Measurements from ENCODE around the gene PCDHA2.
"Not testable (repeated sequence)": the region's sequence is repeated elsewhere in the genome, so short reads cannot be mapped to it uniquely, and the experiment has no call there.

The PCDHA2 gene

DNA sequence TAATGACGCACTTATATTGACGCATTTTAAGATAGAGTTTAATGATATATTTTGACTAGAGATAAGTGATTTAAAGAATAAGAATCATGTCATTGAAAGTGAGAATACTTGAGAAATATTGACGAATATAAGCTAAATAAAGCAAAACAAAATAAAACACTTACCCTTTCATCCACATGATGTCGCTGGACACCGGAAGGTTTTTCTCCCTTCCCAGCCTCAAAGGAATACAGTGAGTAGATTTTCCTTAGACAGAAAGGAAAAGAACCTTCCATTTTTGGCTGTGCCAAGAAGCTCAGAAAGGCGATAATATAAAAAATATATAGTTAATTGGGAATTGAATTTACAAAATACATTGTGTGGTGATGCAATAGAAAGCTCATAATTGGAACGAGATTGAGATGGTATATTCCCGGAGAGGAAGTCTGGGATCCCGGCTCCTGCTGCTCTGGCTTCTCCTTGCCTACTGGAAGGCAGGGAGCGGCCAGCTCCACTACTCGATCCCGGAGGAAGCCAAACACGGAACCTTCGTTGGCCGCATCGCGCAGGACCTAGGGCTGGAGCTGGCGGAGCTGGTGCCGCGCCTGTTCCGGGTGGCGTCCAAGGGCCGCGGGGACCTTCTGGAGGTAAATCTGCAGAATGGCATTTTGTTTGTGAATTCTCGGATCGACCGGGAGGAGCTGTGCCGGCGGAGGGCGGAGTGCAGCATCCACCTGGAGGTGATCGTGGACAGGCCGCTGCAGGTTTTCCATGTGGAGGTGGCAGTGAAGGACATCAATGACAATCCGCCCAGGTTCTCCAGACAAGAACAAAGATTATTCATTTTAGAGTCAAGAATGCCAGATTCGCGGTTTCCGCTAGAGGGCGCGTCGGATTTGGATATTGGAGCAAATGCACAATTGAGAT, 27.0 kb downstream of the PCDHA2 start, which contains the start of gene PCDHA5:
TSS of gene PCDHA5 (plus strand) at position 239 of the 906 bp plus-strand sequence.
- no peak for DNase-seq

DNA sequence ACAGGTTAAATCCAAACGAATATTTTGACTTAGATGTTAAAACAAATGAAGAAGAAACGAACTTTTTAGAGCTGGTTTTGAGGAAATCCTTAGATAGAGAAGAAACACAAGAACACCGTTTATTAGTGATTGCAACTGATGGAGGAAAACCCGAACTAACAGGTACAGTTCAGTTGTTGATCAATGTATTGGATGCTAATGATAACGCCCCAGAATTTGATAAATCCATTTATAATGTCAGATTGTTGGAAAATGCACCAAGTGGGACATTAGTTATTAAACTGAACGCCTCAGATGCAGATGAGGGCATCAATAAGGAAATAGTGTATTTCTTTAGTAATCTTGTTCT, 27.6 kb downstream of the PCDHA2 start:
- DNase-seq: no peak

DNA sequence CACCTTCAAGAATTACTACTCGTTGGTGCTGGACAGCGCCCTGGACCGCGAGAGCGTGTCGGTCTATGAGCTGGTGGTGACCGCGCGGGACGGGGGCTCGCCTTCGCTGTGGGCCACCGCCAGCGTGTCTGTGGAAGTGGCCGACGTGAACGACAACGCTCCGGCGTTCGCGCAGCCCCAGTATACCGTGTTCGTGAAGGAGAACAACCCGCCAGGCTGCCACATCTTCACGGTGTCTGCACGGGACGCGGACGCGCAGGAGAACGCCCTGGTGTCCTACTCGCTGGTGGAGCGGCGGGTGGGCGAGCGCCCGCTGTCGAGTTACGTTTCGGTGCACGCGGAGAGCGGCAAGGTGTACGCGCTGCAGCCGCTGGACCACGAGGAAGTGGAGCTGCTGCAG, 28.3 kb downstream of the PCDHA2 start:
- DNase-seq: not testable (repeated sequence)

DNA sequence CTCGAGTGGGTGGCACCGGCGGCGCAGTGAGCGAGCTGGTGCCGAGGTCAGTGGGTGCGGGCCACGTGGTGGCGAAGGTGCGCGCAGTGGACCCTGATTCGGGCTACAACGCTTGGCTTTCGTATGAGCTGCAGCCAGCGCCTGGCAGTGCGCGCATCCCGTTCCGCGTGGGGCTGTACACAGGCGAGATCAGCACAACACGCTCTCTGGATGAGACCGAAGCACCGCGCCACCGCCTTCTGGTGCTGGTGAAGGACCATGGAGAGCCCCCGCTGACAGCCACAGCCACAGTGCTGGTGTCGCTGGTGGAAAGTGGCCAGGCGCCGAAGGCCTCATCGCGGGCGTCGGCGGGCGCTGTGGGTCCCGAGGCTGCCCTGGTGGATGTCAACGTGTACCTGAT, 28.8 kb downstream of the PCDHA2 start:
- no peak for DNase-seq

DNA sequence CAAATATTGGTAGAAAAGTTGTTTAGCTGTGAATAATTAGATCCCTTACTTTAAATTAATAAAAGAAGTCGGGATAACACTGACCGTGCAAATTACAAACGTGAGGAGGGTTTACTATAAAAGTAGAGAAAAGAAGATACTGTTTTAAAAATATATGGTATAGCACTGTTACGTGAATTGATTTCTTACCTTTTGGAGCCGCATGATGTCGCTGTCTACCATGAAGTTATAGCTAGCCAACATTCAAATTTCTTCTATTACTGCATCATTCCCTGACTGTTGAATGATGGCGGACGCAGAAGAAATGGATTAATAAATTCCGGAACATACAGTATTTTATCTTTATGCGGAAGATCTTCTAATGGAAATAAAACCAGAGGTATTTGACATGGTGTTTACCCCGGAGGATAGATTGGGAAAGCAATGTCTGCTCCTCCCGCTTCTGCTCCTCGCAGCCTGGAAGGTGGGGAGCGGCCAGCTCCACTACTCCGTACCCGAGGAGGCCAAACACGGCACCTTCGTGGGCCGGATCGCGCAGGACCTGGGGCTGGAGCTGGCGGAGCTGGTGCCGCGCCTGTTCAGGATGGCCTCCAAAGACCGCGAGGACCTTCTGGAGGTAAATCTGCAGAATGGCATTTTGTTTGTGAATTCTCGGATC, 33.2 kb downstream of the PCDHA2 start, which contains the start of gene PCDHA6:
TSS of gene PCDHA6 (plus strand) at position 257 of the 658 bp plus-strand sequence. CDS start at position 389, 132 bp downstream.
- DNase-seq: no peak

DNA sequence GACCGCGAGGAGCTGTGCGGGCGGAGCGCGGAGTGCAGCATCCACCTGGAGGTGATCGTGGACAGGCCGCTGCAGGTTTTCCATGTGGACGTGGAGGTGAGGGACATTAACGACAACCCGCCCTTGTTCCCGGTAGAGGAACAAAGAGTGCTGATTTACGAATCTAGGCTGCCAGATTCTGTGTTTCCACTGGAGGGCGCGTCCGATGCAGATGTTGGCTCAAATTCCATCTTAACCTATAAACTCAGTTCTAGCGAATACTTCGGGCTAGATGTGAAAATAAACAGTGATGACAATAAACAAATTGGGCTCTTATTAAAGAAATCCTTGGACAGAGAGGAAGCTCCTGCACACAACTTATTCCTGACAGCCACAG, 33.7 kb downstream of the PCDHA2 start:
- no peak for DNase-seq

DNA sequence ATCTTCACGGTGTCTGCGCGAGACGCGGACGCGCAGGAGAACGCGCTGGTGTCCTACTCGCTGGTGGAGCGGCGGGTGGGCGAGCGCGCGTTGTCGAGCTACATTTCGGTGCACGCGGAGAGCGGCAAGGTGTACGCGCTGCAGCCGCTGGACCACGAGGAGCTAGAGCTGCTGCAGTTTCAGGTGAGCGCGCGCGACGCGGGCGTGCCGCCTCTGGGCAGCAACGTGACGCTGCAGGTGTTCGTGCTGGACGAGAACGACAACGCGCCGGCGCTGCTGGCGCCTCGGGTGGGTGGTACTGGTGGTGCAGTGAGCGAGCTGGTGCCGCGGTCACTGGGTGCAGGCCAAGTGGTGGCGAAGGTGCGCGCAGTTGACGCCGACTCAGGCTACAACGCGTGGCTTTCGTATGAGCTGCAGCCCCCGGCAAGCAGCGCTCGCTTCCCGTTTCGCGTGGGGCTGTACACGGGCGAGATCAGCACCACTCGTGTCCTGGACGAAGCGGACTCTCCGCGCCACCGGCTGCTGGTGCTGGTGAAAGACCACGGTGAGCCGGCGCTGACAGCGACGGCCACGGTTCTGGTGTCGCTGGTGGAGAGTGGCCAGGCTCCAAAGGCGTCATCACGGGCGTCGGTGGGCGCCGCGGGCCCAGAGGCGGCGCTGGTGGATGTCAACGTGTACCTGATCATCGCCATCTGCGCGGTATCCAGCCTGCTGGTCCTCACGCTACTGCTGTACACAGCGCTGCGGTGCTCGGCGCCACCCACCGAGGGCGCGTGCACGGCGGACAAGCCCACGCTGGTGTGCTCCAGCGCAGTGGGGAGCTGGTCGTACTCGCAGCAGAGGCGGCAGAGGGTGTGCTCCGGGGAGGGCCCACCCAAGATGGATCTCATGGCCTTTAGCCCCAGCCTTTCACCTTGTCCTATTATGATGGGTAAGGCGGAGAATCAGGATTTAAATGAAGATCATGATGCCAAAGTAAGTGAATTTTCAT, 35.2 kb downstream of the PCDHA2 start:
- not testable (repeated sequence) for DNase-seq

DNA sequence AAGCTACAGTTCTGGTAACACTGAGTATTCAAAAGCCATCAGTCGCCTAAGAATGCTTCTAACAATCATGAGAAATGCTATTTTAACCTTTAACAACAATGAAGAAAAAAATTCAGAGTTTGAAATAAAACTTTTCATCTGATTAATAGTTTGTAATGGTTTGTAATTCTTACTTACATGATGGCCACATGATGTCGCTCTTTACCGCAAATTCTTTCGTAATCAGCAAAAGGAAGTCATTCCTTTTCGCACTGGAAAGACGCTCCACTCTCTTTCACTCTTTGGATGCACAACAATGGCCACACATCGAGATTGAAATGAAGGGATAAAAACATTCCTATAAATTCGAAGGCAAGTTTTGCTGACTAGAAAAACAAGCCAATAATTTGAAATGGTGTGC, 39.3 kb downstream of the PCDHA2 start, which contains the start of gene PCDHA7:
TSS of gene PCDHA7 (plus strand) at position 277 of the 400 bp plus-strand sequence. CDS start at position 392, 115 bp downstream.
- DNase-seq: no peak

DNA sequence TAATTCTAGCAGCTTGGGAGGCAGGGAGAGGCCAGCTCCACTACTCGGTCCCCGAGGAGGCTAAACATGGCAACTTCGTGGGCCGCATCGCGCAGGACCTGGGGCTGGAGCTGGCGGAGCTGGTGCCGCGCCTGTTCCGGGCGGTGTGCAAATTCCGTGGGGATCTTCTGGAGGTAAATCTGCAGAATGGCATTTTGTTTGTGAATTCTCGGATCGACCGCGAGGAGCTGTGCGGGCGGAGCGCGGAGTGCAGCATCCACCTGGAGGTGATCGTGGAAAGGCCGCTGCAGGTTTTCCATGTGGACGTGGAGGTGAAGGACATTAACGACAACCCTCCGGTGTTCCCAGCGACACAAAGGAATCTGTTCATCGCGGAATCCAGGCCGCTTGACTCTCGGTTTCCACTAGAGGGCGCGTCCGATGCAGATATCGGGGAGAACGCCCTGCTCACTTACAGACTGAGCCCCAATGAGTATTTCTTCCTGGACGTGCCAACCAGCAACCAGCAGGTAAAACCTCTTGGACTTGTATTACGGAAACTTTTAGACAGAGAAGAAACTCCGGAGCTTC, 39.9 kb downstream of the PCDHA2 start:
- not testable (repeated sequence) for DNase-seq

DNA sequence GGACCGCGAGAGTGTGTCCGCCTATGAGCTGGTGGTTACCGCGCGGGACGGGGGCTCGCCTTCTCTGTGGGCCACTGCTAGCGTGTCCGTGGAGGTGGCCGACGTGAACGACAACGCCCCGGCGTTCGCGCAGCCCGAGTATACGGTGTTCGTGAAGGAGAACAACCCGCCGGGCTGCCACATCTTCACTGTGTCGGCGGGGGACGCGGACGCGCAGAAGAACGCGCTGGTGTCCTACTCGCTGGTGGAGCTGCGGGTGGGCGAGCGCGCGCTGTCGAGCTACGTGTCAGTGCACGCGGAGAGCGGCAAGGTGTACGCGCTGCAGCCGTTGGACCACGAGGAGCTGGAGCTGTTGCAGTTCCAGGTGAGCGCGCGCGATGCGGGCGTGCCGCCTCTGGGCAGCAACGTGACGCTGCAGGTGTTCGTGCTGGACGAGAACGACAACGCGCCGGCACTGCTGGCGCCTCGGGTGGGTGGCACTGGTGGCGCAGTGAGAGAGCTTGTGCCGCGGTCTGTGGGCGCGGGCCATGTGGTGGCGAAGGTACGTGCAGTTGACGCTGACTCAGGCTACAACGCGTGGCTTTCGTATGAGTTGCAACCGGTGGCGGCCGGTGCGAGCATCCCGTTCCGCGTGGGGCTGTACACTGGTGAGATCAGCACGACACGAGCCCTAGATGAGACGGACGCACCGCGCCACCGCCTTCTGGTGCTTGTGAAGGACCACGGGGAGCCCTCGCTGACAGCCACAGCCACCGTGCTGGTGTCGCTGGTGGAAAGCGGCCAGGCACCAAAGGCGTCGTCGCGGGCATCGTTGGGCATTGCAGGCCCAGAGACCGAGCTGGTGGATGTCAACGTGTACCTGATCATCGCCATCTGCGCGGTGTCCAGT, 41.2 kb downstream of the PCDHA2 start:
- no peak for DNase-seq

DNA sequence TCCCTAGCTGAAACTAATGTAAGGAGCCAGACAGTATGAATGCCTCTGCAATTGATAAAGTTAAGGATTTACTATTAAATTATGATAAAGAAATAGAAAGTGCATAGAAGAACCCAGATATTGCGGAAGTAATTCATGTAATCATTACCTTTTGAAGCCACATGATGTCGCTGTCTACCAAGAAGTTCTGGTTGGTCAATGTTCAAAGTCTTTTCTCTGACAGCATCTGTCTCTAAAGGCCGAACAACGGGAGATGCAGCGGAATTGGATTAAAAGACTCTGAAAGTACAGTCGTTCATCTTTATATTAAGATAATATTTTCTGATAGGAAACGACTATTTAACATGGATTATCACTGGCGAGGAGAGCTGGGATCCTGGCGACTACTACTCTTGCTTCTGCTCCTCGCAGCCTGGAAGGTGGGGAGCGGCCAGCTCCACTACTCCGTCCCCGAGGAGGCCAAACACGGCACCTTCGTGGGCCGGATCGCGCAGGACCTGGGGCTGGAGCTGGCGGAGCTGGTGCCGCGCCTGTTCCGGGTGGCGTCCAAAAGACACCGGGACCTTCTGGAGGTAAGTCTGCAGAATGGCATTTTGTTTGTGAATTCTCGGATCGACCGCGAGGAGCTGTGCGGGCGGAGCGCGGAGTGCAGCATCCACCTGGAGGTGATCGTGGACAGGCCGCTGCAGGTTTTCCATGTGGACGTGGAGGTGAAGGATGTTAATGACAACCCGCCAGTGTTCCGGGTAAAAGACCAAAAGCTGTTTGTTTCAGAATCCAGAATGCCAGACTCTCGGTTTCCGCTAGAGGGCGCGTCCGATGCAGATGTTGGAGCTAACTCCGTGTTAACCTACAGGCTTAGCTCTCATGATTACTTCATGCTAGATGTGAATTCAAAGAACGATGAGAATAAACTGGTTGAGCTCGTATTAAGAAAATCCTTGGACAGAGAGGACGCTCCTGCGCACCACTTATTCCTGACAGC, 46.6 kb downstream of the PCDHA2 start, which contains the start of gene PCDHA8:
TSS of gene PCDHA8 (plus strand) at position 210 of the 985 bp plus-strand sequence. CDS start at position 345, 135 bp downstream.
- no peak for DNase-seq

DNA sequence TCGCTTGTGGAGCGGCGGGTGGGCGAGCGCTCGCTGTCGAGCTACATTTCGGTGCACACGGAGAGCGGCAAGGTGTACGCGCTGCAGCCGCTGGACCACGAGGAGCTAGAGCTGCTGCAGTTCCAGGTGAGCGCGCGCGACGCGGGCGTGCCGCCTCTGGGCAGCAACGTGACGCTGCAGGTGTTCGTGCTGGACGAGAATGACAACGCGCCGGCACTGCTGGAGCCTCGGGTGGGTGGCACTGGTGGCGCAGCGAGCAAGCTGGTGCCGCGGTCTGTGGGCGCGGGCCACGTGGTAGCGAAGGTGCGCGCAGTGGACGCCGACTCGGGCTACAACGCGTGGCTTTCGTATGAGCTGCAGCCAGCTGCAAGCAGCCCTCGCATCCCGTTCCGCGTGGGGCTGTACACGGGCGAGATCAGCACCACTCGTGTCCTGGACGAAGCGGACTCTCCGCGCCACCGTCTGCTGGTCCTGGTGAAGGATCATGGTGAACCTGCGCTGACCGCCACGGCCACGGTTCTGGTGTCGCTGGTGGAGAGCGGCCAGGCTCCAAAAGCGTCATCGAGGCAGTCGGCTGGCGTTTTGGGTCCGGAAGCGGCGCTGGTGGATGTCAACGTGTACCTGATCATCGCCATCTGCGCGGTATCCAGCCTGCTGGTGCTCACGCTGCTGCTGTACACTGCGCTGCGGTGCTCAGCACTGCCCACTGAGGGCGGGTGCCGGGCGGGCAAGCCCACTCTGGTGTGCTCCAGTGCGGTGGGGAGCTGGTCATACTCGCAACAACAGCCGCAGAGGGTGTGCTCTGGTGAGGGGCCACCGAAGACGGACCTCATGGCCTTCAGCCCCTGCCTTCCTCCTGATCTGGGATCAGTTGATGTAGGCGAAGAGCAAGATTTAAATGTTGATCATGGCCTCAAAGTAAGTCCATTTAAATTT, 48.4 kb downstream of the PCDHA2 start:
- DNase-seq: no peak
